Measurements from ENCODE around the gene FBXO9. TPM values are rescaled to one million over a fixed set of nuclear protein-coding genes. Genes with fewer than 3 reads are reported as not detected.

Gene FBXO9
- total RNA-seq, 1 experiment from 2014 or later, result 111 TPM

DNA sequence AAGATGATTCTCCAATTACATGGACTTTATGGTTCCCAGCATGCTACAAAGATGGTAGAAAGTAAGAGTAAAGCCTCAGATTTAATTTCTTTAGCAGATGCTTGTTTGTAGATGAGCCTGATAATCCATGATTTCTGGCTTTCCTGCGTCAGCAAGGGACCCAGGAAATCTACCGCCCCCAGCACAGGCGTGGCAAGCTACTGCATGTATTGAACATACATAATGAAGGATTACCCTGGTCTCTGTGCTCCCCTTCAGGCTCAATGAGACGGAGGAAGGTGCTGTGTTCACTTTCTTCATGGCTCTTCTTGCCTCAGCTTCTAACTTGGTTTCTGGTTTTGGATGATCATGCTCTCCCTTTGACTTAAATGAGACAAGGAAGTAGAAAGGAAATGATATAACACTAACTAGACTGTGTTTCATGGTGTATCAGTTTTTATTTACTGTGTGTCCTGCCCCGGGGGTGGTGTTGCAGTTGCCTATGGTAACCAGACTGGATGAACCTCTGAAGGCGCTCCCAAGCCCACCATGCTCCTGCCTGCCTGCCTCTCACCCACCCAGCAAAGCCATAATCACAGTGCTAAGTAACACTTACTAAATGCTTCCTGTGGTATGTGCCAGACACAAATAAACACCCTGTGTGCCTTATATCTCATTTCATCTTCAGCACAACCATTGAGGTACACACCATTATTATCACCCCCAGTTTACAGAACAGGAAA, 65.5 kb downstream of the FBXO9 start:
- no TSS peak for BruUV-seq (replicated peaks)
- H3K4me1 ChIP-seq, result peaks cover 21% of the 10 kb centered on the region

DNA sequence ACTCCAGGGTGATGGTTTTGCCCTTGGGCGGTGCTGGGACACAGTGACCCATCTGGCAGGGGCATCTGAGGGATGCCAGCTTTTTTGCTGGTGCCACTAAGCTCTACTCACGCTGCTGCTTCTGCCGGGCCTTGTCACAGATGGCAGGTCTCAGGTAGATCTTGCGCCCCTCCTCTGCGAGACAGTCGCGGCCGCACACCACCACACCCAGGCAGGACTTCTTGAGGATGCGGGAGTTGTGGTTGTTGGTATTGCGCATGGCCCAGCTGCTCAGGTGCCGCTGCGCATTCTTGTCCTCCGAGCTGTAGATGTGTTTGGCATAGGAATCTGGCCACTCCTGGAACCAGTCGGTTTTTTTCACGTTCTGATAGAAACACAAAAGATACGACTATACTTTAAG, 68.8 kb downstream of the FBXO9 start:
- no peaks in the 10 kb centered on the region for H3K27me3 Mint-ChIP-seq (ENCODE audit: insufficient read depth, unreplicated experiment)
- CTCF ChIA-PET, result interaction anchor here (0.6 kb wide), 1 partner anchor 26 kb away, joined by 3 read pairs; no protein-coding TSS in a partner anchor
- H3K4me1 ChIP-seq, result peaks cover 28% of the 10 kb centered on the region

More for the DNA sequence above, 65.5 kb downstream of the FBXO9 start:
- Mint-ChIP-seq H3K36me3 (ENCODE audit: insufficient read depth, unreplicated experiment) (no peaks in the 10 kb centered on the region), H3K4me1 (ENCODE audit: low read depth, unreplicated experiment) (peaks cover 15% of the 10 kb centered on the region), H3K27ac (ENCODE audit: unreplicated experiment) (no peak overlapping the region), H3K9me3 (ENCODE audit: unreplicated experiment) (no peaks in the 10 kb centered on the region), H3K4me3 (ENCODE audit: unreplicated experiment) (no peak overlapping the region), H3K27me3 (ENCODE audit: insufficient read depth, unreplicated experiment) (no peaks in the 10 kb centered on the region)
- no peak for DNase-seq
- H3K9me3 ChIP-seq, result no peaks in the 10 kb centered on the region
- H3K36me3 ChIP-seq (ENCODE audit: control insufficient read depth, insufficient read depth, low read length), result no peaks in the 10 kb centered on the region
- TF ChIP-seq, protein P1, sequence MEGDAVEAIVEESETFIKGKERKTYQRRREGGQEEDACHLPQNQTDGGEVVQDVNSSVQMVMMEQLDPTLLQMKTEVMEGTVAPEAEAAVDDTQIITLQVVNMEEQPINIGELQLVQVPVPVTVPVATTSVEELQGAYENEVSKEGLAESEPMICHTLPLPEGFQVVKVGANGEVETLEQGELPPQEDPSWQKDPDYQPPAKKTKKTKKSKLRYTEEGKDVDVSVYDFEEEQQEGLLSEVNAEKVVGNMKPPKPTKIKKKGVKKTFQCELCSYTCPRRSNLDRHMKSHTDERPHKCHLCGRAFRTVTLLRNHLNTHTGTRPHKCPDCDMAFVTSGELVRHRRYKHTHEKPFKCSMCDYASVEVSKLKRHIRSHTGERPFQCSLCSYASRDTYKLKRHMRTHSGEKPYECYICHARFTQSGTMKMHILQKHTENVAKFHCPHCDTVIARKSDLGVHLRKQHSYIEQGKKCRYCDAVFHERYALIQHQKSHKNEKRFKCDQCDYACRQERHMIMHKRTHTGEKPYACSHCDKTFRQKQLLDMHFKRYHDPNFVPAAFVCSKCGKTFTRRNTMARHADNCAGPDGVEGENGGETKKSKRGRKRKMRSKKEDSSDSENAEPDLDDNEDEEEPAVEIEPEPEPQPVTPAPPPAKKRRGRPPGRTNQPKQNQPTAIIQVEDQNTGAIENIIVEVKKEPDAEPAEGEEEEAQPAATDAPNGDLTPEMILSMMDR (IDR thresholded peaks at IDR 0.05; ENCODE audit: insufficient read depth in 1 of 2, low read depth in 1 of 2, low read length in 1 of 2, severe bottlenecking in 1 of 2, unreplicated experiment in 1 of 2), result no peak
- CTCF ChIA-PET, result interaction anchor here (1.3 kb wide), 1 partner anchor 19 kb away, joined by 3 read pairs; no protein-coding TSS in a partner anchor
- no peaks in the 10 kb centered on the region for H3K27me3 ChIP-seq (replicated peaks; ENCODE audit: control insufficient read depth, insufficient read depth, low read length)
- H3K4me3 ChIP-seq (ENCODE audit: low read depth, low read length), result no peak overlapping the region
- intact Hi-C loops (cut with micrococcal nuclease; ENCODE audit: unreplicated experiment), result no loop called here
- POLR2A ChIA-PET, result no interaction called here

DNA sequence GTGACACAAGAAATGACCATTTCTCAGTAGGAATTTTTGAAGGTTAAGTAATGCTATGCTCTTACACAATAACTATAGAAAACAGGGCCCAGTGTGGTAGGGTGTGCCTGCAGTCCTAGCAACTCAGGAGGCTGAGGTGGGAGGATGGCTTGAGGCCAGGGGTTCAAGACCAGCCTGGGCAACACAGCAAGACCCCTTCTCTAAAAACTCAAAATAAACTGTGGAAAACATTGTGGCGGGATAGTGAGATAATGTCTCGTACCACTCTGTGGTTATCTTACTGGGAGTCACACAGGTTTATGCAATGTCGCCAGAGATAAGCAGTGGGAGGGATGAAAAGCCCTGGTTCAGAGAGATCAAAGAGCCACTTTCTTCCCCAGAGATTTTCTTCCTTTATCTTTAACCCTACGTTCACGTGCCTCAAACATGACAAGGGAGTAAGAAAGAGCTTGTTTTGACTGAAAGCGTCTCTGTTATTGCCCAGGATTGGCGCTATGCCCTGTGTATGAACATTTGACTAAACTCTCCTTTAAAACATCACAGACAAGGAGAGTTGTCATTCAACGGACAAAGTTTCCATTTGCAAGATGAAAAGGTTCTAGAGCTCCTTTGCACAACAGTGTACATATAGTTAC, 69.5 kb downstream of the FBXO9 start:
- no peaks in the 10 kb centered on the region for H3K27me3 Mint-ChIP-seq (ENCODE audit: insufficient read depth, unreplicated experiment)
- intact Hi-C loops (cut with micrococcal nuclease; ENCODE audit: unreplicated experiment), result loop anchor here (2.0 kb wide), 1 partner anchor 22 kb away; no protein-coding TSS in a partner anchor
- no TSS peak for BruUV-seq (replicated peaks)
- Histone ChIP-seq H3K36me3 (ENCODE audit: control insufficient read depth, insufficient read depth, low read length) (no peaks in the 10 kb centered on the region), H3K4me1 (peaks cover 28% of the 10 kb centered on the region), H3K4me3 (ENCODE audit: low read depth, low read length) (no peak overlapping the region), H3K27me3 (replicated peaks; ENCODE audit: control insufficient read depth, insufficient read depth, low read length) (no peaks in the 10 kb centered on the region), H3K9me3 (no peaks in the 10 kb centered on the region)
- H3K27ac Mint-ChIP-seq (ENCODE audit: unreplicated experiment), result peak overlapping the region; percentile 55
- ChIA-PET POLR2A (interaction anchor here (1.2 kb wide), 1 partner anchor 22 kb away, joined by 6 read pairs; no protein-coding TSS in a partner anchor), CTCF (interaction anchor here (0.6 to 0.8 kb wide), 3 partner anchors 21 to 30 kb away, joined by 3 to 11 read pairs (median 3); no protein-coding TSS in a partner anchor)
- peak; percentile 73 to 75 for DNase-seq
- H3K4me3 Mint-ChIP-seq (ENCODE audit: unreplicated experiment), result peak overlapping the region; percentile 47
- H3K9me3 Mint-ChIP-seq (ENCODE audit: unreplicated experiment), result no peaks in the 10 kb centered on the region
- no peaks in the 10 kb centered on the region for H3K36me3 Mint-ChIP-seq (ENCODE audit: insufficient read depth, unreplicated experiment)
- TF ChIP-seq, protein P1 (IDR thresholded peaks at IDR 0.05; ENCODE audit: insufficient read depth in 1 of 2, low read depth in 1 of 2, low read length in 1 of 2, severe bottlenecking in 1 of 2, unreplicated experiment in 1 of 2), result no peak
- H3K4me1 Mint-ChIP-seq (ENCODE audit: low read depth, unreplicated experiment), result peaks cover 24% of the 10 kb centered on the region

More for the DNA sequence above, 68.8 kb downstream of the FBXO9 start:
- intact Hi-C loops (cut with micrococcal nuclease; ENCODE audit: unreplicated experiment), result loop anchor here (2.0 kb wide), 1 partner anchor 21 kb away; no protein-coding TSS in a partner anchor
- Mint-ChIP-seq H3K4me1 (ENCODE audit: low read depth, unreplicated experiment) (peaks cover 24% of the 10 kb centered on the region), H3K36me3 (ENCODE audit: insufficient read depth, unreplicated experiment) (no peaks in the 10 kb centered on the region), H3K4me3 (ENCODE audit: unreplicated experiment) (no peak overlapping the region), H3K9me3 (ENCODE audit: unreplicated experiment) (no peaks in the 10 kb centered on the region), H3K27ac (ENCODE audit: unreplicated experiment) (peak overlapping the region; percentile 55)
- no peak overlapping the region for H3K4me3 ChIP-seq (ENCODE audit: low read depth, low read length)
- H3K9me3 ChIP-seq, result no peaks in the 10 kb centered on the region
- no TSS peak for BruUV-seq (replicated peaks)
- DNase-seq, result no peak
- POLR2A ChIA-PET, result no interaction called here
- H3K27me3 ChIP-seq (replicated peaks; ENCODE audit: control insufficient read depth, insufficient read depth, low read length), result no peaks in the 10 kb centered on the region
- no peaks in the 10 kb centered on the region for H3K36me3 ChIP-seq (ENCODE audit: control insufficient read depth, insufficient read depth, low read length)
- TF ChIP-seq, protein P1 (IDR thresholded peaks at IDR 0.05; ENCODE audit: insufficient read depth in 1 of 2, low read depth in 1 of 2, low read length in 1 of 2, severe bottlenecking in 1 of 2, unreplicated experiment in 1 of 2), result no peak
